Measurements from ENCODE around the gene SLC4A11. TPM values are rescaled to one million over a fixed set of nuclear protein-coding genes. Genes with fewer than 3 reads are reported as not detected.
"Not testable (repeated sequence)": the region's sequence is repeated elsewhere in the genome, so short reads cannot be mapped to it uniquely, and the experiment has no call there.

SLC4A11 gene
- total and polyA plus RNA-seq, 12 donors = 0.06 to 1.6 (median 0.45) TPM

DNA sequence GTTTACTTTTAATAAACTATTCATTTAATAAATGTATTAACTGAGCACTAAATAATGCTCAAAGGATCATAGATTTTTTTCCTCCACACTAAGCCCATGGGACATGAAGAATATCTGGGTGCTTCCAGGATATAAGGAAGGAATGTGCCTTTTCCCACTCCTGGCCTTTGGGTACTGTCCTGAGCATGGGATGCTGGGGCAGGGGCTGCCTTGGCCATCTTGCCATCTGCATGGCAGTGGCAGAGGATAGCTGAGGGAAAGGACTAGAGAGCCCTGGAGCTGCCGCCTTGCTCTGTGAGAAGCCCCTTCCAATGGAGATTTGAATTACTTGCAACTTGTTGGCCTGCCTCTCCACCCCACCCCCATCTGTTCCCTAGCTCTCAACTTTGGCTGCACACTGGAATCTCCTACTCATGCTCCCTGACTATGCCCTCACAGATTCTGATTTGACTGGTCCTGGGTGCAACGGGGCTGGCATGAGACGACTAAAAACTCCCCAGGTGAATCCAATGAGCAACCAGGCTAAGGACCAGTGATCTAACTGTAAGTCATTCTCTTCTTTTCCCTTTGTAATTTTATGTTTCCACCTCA lies 50.1 kb downstream of the SLC4A11 start:
- peak in 2 of 8 donors; percentile 55 to 56 for ATAC-seq
- Histone ChIP-seq H3K4me1 (peaks cover 0 to 7% (median 0%) of the 10 kb centered on the region in 9 donors), H3K36me3 (peaks cover 0 to 63% (median 25%) of the 10 kb centered on the region in 9 donors), H3K9me3 (no peaks in the 10 kb centered on the region), H3K27ac (no peak overlapping the region), H3K27me3 (no peaks in the 10 kb centered on the region), H3K4me3 (no peak overlapping the region)
- no peak for TF ChIP-seq CTCF (IDR thresholded peaks at IDR 0.05)
- intact Hi-C loops (cut with DNase I) = no loop called here
- WGBS, 2 donors = 80 to 83% methylated on average over 3 of the region's 3 CpGs
- no peak for DNase-seq

- 98 to 99% methylated on average over 9 of the region's 9 CpGs for WGBS, 2 donors
- ATAC-seq; H3K4me1 ChIP-seq; DNase-seq; H3K27ac ChIP-seq; H3K9me3 ChIP-seq; intact Hi-C loops (cut with DNase I); H3K27me3 ChIP-seq; H3K4me3 ChIP-seq: not testable (repeated sequence)
- H3K36me3 ChIP-seq = peaks cover 0 to 57% (median 15%) of the 10 kb centered on the region in 9 donors
These were observed 51.1 kb downstream of the SLC4A11 start for GRCh38 chr20:3187861-3188260.

GRCh38 chr20:3183896-3184612 lies 54.9 kb downstream of the SLC4A11 start:
- peaks cover 0 to 20% (median 0%) of the 10 kb centered on the region in 9 donors for H3K36me3 ChIP-seq
- H3K4me1 ChIP-seq = peaks cover 0 to 2% (median 0%) of the 10 kb centered on the region in 9 donors
- H3K27ac ChIP-seq = no peak overlapping the region
- 94 to 96% methylated on average over 3 of the region's 3 CpGs for WGBS, 2 donors
- no peaks in the 10 kb centered on the region for H3K9me3 ChIP-seq
- no peak for DNase-seq
- no peak for TF ChIP-seq CTCF (IDR thresholded peaks at IDR 0.05)
- H3K4me3 ChIP-seq = no peak overlapping the region
- H3K27me3 ChIP-seq = no peaks in the 10 kb centered on the region
- intact Hi-C loops (cut with DNase I) = no loop called here
- ATAC-seq = no peak

DNA sequence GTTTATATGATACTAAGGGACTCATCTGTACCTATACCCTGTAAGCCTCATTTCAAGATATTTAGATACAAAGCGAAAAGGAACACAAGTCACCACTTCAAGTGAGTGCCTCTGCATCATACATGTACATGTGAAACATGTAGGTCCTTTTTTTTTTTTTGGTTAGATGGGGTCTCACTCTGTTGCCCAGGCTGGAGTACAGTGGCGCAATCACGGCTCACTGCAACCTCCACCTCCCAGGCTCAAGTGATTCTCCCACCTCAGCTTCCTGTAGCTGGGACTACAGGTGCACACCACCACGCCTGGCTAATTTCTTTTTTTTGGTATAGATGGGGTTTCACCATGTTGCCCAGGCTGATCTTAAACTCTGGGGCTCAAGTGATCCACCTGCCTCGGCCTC lies 56.6 kb downstream of the SLC4A11 start:
- DNase-seq; ATAC-seq; H3K27me3 ChIP-seq; H3K4me1 ChIP-seq; intact Hi-C loops (cut with DNase I); H3K36me3 ChIP-seq; H3K9me3 ChIP-seq; H3K4me3 ChIP-seq; H3K27ac ChIP-seq: not testable (repeated sequence)
- WGBS, 2 donors = 98% methylated on average over 5 of the region's 5 CpGs

DNA sequence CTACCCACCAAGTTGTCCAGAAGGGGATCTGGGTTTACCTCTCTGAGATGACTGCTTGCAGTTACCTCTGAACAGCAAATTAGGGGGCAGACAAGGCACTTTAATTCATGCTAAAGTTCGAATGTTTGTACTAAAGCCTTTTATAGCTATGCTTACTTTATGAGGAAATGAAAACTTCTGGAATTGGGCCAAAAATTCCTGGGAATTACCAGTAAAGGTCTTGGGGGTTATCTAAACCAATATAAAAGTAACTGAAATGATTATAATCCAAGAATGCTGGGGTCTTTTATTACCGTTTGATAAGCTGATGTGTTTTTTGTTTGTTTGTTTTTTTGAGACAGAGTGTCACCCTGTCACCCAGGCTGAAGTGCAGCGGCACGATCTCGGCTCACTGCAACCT lies 57.7 kb downstream of the SLC4A11 start:
- intact Hi-C loops (cut with DNase I) = no loop called here
- 70 to 74% methylated on average over 5 of the region's 5 CpGs for WGBS, 2 donors

More for the DNA sequence above, 57.7 kb downstream of the SLC4A11 start:
- Histone ChIP-seq H3K9me3 (no peaks in the 10 kb centered on the region), H3K36me3 (peaks cover 0 to 9% (median 0%) of the 10 kb centered on the region in 9 donors), H3K4me1 (no peaks in the 10 kb centered on the region), H3K4me3 (no peak overlapping the region), H3K27ac (no peak overlapping the region), H3K27me3 (no peaks in the 10 kb centered on the region)
- TF ChIP-seq CTCF (IDR thresholded peaks at IDR 0.05) = no peak
- ATAC-seq (no peak), DNase-seq (no peak)
